ENCODE data around the gene CHAC2. TPM values are rescaled to one million over a fixed set of nuclear protein-coding genes. Genes with fewer than 3 reads are reported as not detected.

Gene CHAC2
- total and polyA plus RNA-seq, 9 of the 15 experiments (the other 6 are each of a cell fraction or from before 2014, with no cell fraction given): 9.8 to 35.6 (median 18.2) TPM

GRCh38 chr2:53777134-53777533 lies 9.5 kb downstream of the CHAC2 start:
- Histone ChIP-seq H4K20me1 (replicated peaks; ENCODE audit: control insufficient read depth, insufficient read depth, low read length) (no peaks in the 10 kb centered on the region), H2AFZ (ENCODE audit: low read depth, low read length) (no peak overlapping the region), H3K9ac (ENCODE audit: insufficient read depth in 1 of 2, low read depth in 2 of 2, low read length in 2 of 2) (no peak overlapping the region), H3K79me2 (ENCODE audit: control insufficient read depth, insufficient read depth, low read length) (peaks cover 72% of the 10 kb centered on the region), H3K4me3 (no peak overlapping the region), H3K27me3 (ENCODE audit: control insufficient read depth in 2 of 2, insufficient read depth in 2 of 2, low read length in 2 of 2) (no peaks in the 10 kb centered on the region), H3K9me1 (ENCODE audit: control insufficient read depth, insufficient read depth, low read length) (no peaks in the 10 kb centered on the region), H3K27ac (ENCODE audit: extremely low read depth, low read depth, low read length) (no peak overlapping the region), H3K36me3 (ENCODE audit: control insufficient read depth, insufficient read depth, low read length) (peaks cover 50% of the 10 kb centered on the region), H3K9me3 (replicated peaks; ENCODE audit: control insufficient read depth, insufficient read depth, low read depth, low read length) (no peaks in the 10 kb centered on the region), H3K4me2 (ENCODE audit: insufficient read depth, low read length) (no peak overlapping the region), H3K4me1 (replicated peaks in 1 of 2; ENCODE audit: control insufficient read depth in 2 of 2, insufficient read depth in 2 of 2, low read length in 2 of 2) (no peaks in the 10 kb centered on the region)
- no TSS peak for BruUV-seq (replicated peaks)
- intact Hi-C loops (cut with micrococcal nuclease) (no loop called here), in situ Hi-C loops (cut with MboI) (no loop called here)
- ChIA-PET POLR2A (interaction anchor here (1.2 to 4.7 kb wide), 2 partner anchors 9 to 10 kb away, joined by 7 to 32 read pairs; partner anchors contain the start of genes ASB3, CHAC2 and ERLEC1), CTCF (ENCODE audit: low intra/inter-chr PET ratio) (no interaction called here)
- no peak; the same call in 2 of the 3 replicates for ATAC-seq
- no peak for DNase-seq (ENCODE audit: extremely low read depth in 1 of 4, low spot score in 3 of 4)
- 13% methylated on average over 1 of the region's 1 CpG for WGBS (ENCODE audit: insufficient coverage, low coverage, missing lambda C conversion rate)
- no peak for FAIRE-seq
- TF ChIP-seq, protein P1, sequence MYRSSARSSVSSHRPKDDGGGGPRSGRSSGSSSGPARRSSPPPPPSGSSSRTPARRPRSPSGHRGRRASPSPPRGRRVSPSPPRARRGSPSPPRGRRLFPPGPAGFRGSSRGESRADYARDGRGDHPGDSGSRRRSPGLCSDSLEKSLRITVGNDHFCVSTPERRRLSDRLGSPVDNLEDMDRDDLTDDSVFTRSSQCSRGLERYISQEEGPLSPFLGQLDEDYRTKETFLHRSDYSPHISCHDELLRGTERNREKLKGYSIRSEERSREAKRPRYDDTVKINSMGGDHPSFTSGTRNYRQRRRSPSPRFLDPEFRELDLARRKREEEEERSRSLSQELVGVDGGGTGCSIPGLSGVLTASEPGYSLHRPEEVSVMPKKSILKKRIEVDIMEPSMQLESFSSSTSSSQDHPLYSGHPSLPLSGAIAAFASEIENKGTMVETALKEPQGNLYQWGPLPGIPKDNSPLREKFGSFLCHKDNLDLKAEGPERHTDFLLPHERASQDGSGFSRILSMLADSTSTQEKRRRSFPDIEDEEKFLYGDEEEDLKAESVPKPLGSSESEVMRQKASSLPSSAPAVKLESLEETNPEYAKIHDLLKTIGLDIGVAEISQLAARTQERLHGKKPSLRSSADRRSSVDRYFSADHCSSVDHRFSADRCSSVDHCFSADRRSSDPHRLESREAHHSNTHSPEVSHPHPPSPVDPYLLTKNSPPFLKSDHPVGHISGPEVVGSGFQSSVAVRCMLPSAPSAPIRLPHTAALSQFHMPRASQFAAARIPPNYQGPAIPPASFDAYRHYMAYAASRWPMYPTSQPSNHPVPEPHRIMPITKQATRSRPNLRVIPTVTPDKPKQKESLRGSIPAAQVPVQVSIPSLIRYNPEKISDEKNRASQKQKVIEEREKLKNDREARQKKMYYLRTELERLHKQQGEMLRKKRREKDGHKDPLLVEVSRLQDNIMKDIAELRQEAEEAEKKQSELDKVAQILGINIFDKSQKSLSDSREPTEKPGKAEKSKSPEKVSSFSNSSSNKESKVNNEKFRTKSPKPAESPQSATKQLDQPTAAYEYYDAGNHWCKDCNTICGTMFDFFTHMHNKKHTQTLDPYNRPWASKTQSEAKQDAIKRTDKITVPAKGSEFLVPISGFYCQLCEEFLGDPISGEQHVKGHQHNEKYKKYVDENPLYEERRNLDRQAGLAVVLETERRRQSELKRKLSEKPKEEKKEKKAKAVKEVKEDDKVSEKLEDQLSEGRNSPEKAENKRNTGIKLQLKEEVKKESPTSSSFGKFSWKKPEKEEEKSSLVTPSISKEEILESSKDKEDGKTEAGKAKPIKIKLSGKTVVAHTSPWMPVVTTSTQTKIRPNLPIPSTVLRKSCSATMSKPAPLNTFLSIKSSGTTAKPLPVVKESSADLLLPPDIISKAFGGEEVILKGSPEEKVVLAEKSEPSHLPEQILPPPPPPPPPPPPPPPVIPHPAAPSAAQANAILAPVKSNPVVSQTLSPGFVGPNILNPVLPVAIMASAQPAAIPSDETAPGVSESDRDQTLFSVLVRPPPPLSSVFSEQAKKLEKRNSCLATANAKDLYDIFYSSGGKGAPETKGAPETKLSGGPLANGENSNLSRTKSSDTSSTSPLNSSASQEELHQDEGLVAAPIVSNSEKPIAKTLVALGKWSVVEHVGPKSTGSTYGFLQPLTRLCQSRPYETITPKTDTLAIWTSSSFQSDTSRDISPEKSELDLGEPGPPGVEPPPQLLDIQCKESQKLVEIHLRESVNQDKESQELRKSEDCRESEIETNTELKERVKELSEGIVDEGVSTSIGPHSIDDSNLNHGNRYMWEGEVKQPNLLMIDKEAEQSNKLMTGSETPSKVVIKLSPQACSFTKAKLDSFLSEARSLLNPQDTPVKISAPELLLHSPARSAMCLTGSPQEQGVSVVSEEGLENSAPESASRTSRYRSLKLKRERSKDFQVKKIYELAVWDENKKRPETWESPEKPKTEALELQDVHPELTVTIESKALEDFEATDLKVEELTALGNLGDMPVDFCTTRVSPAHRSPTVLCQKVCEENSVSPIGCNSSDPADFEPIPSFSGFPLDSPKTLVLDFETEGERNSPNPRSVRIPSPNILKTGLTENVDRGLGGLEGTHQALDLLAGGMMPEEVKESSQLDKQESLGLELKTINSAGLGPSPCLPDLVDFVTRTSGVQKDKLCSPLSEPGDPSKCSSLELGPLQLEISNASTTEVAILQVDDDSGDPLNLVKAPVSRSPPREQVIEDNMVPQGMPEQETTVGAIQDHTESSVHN (IDR thresholded peaks at IDR 0.05; ENCODE audit: borderline replicate concordance in 1 of 2, low read depth in 1 of 2): no peak
- no peak for TF ChIP-seq TRIM28 (IDR thresholded peaks at IDR 0.05)
- no peak for TF ChIP-seq SP1 (CRISPR knock-in tag; IDR thresholded peaks at IDR 0.05)
- TF ChIP-seq TAF9B (IDR thresholded peaks at IDR 0.05; ENCODE audit: partially characterized antibody): no peak
- no peak for TF ChIP-seq USF1 (CRISPR knock-in tag; IDR thresholded peaks at IDR 0.05)
- no peak for TF ChIP-seq RAD51 (IDR thresholded peaks at IDR 0.05; ENCODE audit: borderline replicate concordance, low read depth)
- TF ChIP-seq BCLAF1 (IDR thresholded peaks at IDR 0.05; ENCODE audit: borderline replicate concordance in 1 of 2, control insufficient read depth in 1 of 2, low read depth in 2 of 2, low read length in 1 of 2): no peak
- no peak for TF ChIP-seq PPARD (CRISPR knock-in tag; IDR thresholded peaks at IDR 0.05)
- no peak for TF ChIP-seq ILF3 (IDR thresholded peaks at IDR 0.05; ENCODE audit: borderline replicate concordance)

All from K562 (cell line).